Tibial nerve (tissue), 4 donors: Measurements from ENCODE around the gene GNB5. TPM values are rescaled to one million over a fixed set of nuclear protein-coding genes. Genes with fewer than 3 reads are reported as not detected.

Source experiments
- DNase-seq, 2 donors: peaks; one replicate each; pipeline ENCODE4 v3.0.0-alpha.2; 2019; ENCODE audit warnings: low spot score in 2 of 2
- H3K27ac ChIP-seq, 4 donors: fragments of 200-600 bp; sonication (generic) in 3 of 4; one replicate each; pipeline ENCODE4 v1.5.1; 2017 to 2019; ENCODE audit warnings: mild to moderate bottlenecking in 1 of 4
- H3K27me3 ChIP-seq, 2 donors: fragments of 200-600 bp; sonication (generic) in 1 of 2; one replicate each; pipeline versions ENCODE4 v1.5.1 to v1.6.0; 2017 to 2019
- H3K36me3 ChIP-seq, 3 donors: fragments of 200-600 bp; sonication (generic); one replicate each; pipeline ENCODE4 v1.5.1; 2018 to 2019
- H3K4me1 ChIP-seq, 4 donors: fragments of 200-600 bp; sonication (generic) in 3 of 4; one replicate each; pipeline ENCODE4 v1.5.1; 2017 to 2019
- H3K4me3 ChIP-seq, 4 donors: fragments of 200-600 bp; sonication (generic) in 3 of 4; one replicate each; pipeline ENCODE4 v1.5.1; 2017 to 2019; ENCODE audit warnings: mild to moderate bottlenecking in 1 of 4, moderate library complexity in 1 of 4
- H3K9me3 ChIP-seq, 4 donors: fragments of 200-600 bp; sonication (generic) in 3 of 4; one replicate each; pipeline ENCODE4 v1.5.1; 2017 to 2019
- CTCF ChIP-seq, 5 experiments: fragments of 200-600 bp in 3 of 5; fragments of 450-650 bp in 2 of 5; sonication (generic) in 3 of 5; IDR thresholded peaks; one replicate each; pipeline ENCODE4 v1.5.1; 2016 to 2019; ENCODE audit warnings: antibody characterized with exemption in 5 of 5, mild to moderate bottlenecking in 3 of 5, moderate library complexity in 2 of 5
- EP300 ChIP-seq, 2 donors: sonication (generic); formaldehyde crosslinking; IDR thresholded peaks; one replicate each; pipeline ENCODE4 v1.6.1; 2017; ENCODE audit warnings: antibody characterized with exemption in 2 of 2, mild to moderate bottlenecking in 1 of 2
- POLR2A ChIP-seq, 2 donors: fragments of 450-650 bp; IDR thresholded peaks; one replicate each; pipeline ENCODE4 v1.6.1; 2017; ENCODE audit warnings: antibody characterized with exemption in 2 of 2, mild to moderate bottlenecking in 2 of 2, moderate library complexity in 2 of 2
- WGBS, 2 donors: methylation state at CpG; one replicate each; pipeline ENCODE4 v1.1.5; 2018; 5-methylcytosine and 5-hydroxymethylcytosine counted together
- small RNA-seq: library from RNA; depleted of rRNA; stranded (forward); fragments of <200 nt; gene quantifications from one replicate; pipeline ENCODE3, GENCODE V24; 2016
- total RNA-seq, 4 donors: library from RNA; depleted of rRNA; stranded (reverse); fragments of >200 nt; gene quantifications; one replicate each; pipeline ENCODE4 v1.1.0, GENCODE V29; 2016

Gene GNB5
- total RNA-seq, 4 donors from 2014 or later: 5.5 to 24.1 (median 16.4) TPM

GRCh38 chr15:52066842-52067544, 124.2 kb downstream of the GNB5 start:
- H3K27me3 ChIP-seq: no peaks in the 10 kb centered on the region
- H3K27ac ChIP-seq: no peak overlapping the region
- H3K36me3 ChIP-seq: peaks cover 0 to 33% (median 12%) of the 10 kb centered on the region in 3 donors
- TF ChIP-seq POLR2A (IDR thresholded peaks at IDR 0.05): no peak
- TF ChIP-seq EP300 (IDR thresholded peaks at IDR 0.05): no peak
- TF ChIP-seq CTCF (IDR thresholded peaks at IDR 0.05): no peak
- H3K4me1 ChIP-seq: no peaks in the 10 kb centered on the region
- no peak overlapping the region for H3K4me3 ChIP-seq
- no peak for DNase-seq
- no peaks in the 10 kb centered on the region for H3K9me3 ChIP-seq
- 72 to 74% methylated on average over 3 of the region's 3 CpGs for WGBS, 2 donors

Small RNA genes lying within 50 kb of the gene (small RNA-seq; reads per million reads assigned to genes)
- not detected for gene RF00019

Other genes starting within 250 kb of the GNB5 start
- 10 to 100 TPM; 10.6 to 19.7 (median 14.4) TPM for gene LEO1, start 219.6 kb downstream of the GNB5 start, total RNA-seq
- 10 to 100 TPM in 3 of 4 donors, 1 to 10 TPM in 1; 9.6 to 20.9 (median 16.5) TPM for gene MAPK6, start 172.2 kb downstream of the GNB5 start, total RNA-seq
- gene BCL2L10, start 78.6 kb downstream of the GNB5 start, total RNA-seq: not detected
- gene MYO5C, start 104.4 kb upstream of the GNB5 start, total RNA-seq: 10 to 100 TPM in 3 of 4 donors, 1 to 10 TPM in 1; 9.8 to 39.3 (median 12.6) TPM